ENCODE data around the gene YAP1. TPM values are rescaled to one million over a fixed set of nuclear protein-coding genes. Genes with fewer than 3 reads are reported as not detected.

The YAP1 gene
- total RNA-seq, 2 donors from 2014 or later: 355 to 434 TPM

GRCh38 chr11:102157219-102157618, 47.0 kb downstream of the YAP1 start:
- Histone ChIP-seq H3K9me3 (no peaks in the 10 kb centered on the region), H3K4me3 (no peak overlapping the region), H3K4me1 (ENCODE audit: control insufficient read depth in 1 of 2, low read depth in 2 of 2) (peaks cover 30 to 95% of the 10 kb centered on the region in 2 donors), H3K36me3 (no peaks in the 10 kb centered on the region), H3K27me3 (replicated peaks; ENCODE audit: insufficient read depth) (no peaks in the 10 kb centered on the region), H3K27ac (peak overlapping the region; percentile 26 to 38)
- ATAC-seq (ENCODE audit: insufficient number of reproducible peaks, low FRiP score, low read depth) (no peak), DNase-seq (ENCODE audit: low spot score) (no peak)
- TF ChIP-seq CTCF (IDR thresholded peaks at IDR 0.05): no peak

GRCh38 chr11:102158164-102158735, 48.0 kb downstream of the YAP1 start:
- DNase-seq (ENCODE audit: low spot score): no peak
- Histone ChIP-seq H3K27ac (peak overlapping the region in 1 of 2 donors; percentile 26), H3K27me3 (replicated peaks; ENCODE audit: insufficient read depth) (no peaks in the 10 kb centered on the region), H3K4me3 (no peak overlapping the region), H3K4me1 (ENCODE audit: control insufficient read depth in 1 of 2, low read depth in 2 of 2) (peaks cover 34 to 88% of the 10 kb centered on the region in 2 donors), H3K9me3 (no peaks in the 10 kb centered on the region), H3K36me3 (peaks cover 3% of the 10 kb centered on the region)
- TF ChIP-seq CTCF (IDR thresholded peaks at IDR 0.05): no peak
- ATAC-seq (ENCODE audit: insufficient number of reproducible peaks, low FRiP score, low read depth): no peak

GRCh38 chr11:102163368-102163767, 53.1 kb downstream of the YAP1 start:
- DNase-seq (ENCODE audit: low spot score) (no peak), ATAC-seq (ENCODE audit: insufficient number of reproducible peaks, low FRiP score, low read depth) (no peak)
- Histone ChIP-seq H3K9me3 (no peaks in the 10 kb centered on the region), H3K4me1 (ENCODE audit: control insufficient read depth in 1 of 2, low read depth in 2 of 2) (peaks cover 29 to 47% of the 10 kb centered on the region in 2 donors), H3K4me3 (no peak overlapping the region), H3K27me3 (replicated peaks; ENCODE audit: insufficient read depth) (no peaks in the 10 kb centered on the region), H3K27ac (peak overlapping the region in 1 of 2 donors; percentile 27), H3K36me3 (peaks cover 6% of the 10 kb centered on the region)
- TF ChIP-seq CTCF (IDR thresholded peaks at IDR 0.05): no peak

GRCh38 chr11:102166175-102167064, 56.2 kb downstream of the YAP1 start:
- peaks cover 6% of the 10 kb centered on the region for H3K36me3 ChIP-seq

More at GRCh38 chr11:102166175-102167064, 56.2 kb downstream of the YAP1 start:
- no peak overlapping the region for H3K4me3 ChIP-seq
- ATAC-seq (ENCODE audit: insufficient number of reproducible peaks, low FRiP score, low read depth): no peak
- H3K4me1 ChIP-seq (ENCODE audit: control insufficient read depth in 1 of 2, low read depth in 2 of 2): peaks cover 45 to 50% of the 10 kb centered on the region in 2 donors
- no peak for TF ChIP-seq CTCF (IDR thresholded peaks at IDR 0.05)
- no peaks in the 10 kb centered on the region for H3K27me3 ChIP-seq (replicated peaks; ENCODE audit: insufficient read depth)
- peak overlapping the region in 1 of 2 donors; percentile 5 for H3K27ac ChIP-seq
- no peak for DNase-seq (ENCODE audit: low spot score)
- H3K9me3 ChIP-seq: no peaks in the 10 kb centered on the region
